Trophoblast cell (in vitro differentiated cells and primary cell): ENCODE results near the gene NHLRC3.
"Not testable (repeated sequence)": the region's sequence is repeated elsewhere in the genome, so short reads cannot be mapped to it uniquely, and the experiment has no call there.

Experiments
- DNase-seq, 2 donors: peaks; one replicate each; pipeline ENCODE4 v3.0.0-alpha.2; 2016
- H2AFZ ChIP-seq: 2 replicates; pipeline ENCODE4 v1.6.1; 2013; ENCODE audit warnings: low read length, moderate library complexity, mild to moderate bottlenecking; ENCODE audit not compliant: insufficient read depth, poor library complexity
- H2AK5ac ChIP-seq: 2 replicates; pipeline ENCODE4 v1.6.1; 2013; ENCODE audit warnings: mild to moderate bottlenecking, low read length
- H2BK120ac ChIP-seq: 2 replicates; pipeline ENCODE4 v1.6.1; 2013; ENCODE audit warnings: low read length, mild to moderate bottlenecking, moderate library complexity; ENCODE audit not compliant: insufficient read depth, poor library complexity
- H2BK12ac ChIP-seq: 2 replicates; pipeline ENCODE4 v1.6.1; 2013; ENCODE audit warnings: mild to moderate bottlenecking, low read length, moderate library complexity
- H2BK5ac ChIP-seq: 2 replicates; pipeline ENCODE4 v1.6.1; 2013; ENCODE audit warnings: low read length, low read depth, moderate library complexity, mild to moderate bottlenecking; ENCODE audit not compliant: poor library complexity
- H3K14ac ChIP-seq: 2 replicates; pipeline ENCODE4 v1.6.1; 2013; ENCODE audit warnings: mild to moderate bottlenecking, low read length
- H3K18ac ChIP-seq: 2 replicates; pipeline ENCODE4 v1.6.1; 2013; ENCODE audit warnings: mild to moderate bottlenecking, low read length
- H3K23ac ChIP-seq: 2 replicates; pipeline ENCODE4 v1.6.1; 2013; ENCODE audit warnings: low read length
- H3K27ac ChIP-seq: 2 replicates; pipeline ENCODE4 v1.5.1; 2013; ENCODE audit warnings: low read depth, mild to moderate bottlenecking, inconsistent platforms, low read length, moderate library complexity
- H3K27me3 ChIP-seq: 2 replicates; pipeline ENCODE4 v1.6.1; 2013; ENCODE audit warnings: inconsistent platforms, mild to moderate bottlenecking, low read length, moderate library complexity; ENCODE audit not compliant: insufficient read depth
- H3K36me3 ChIP-seq, 2 experiments: 1 replicate in 1 of 2; 2 replicates in 1 of 2; pipeline ENCODE4 v1.6.1; 2013; ENCODE audit warnings: low read length in 2 of 2, mild to moderate bottlenecking in 2 of 2, moderate library complexity in 1 of 2; ENCODE audit not compliant: insufficient read depth in 2 of 2, control insufficient read depth in 1 of 2
- H3K4ac ChIP-seq: 2 replicates; pipeline ENCODE4 v1.6.1; 2013; ENCODE audit warnings: low read depth, mild to moderate bottlenecking, low read length, moderate library complexity
- H3K4me1 ChIP-seq, 2 experiments: 1 replicate in 1 of 2; 2 replicates in 1 of 2; pipeline ENCODE4 v1.6.1; 2013; ENCODE audit warnings: low read length in 2 of 2, mild to moderate bottlenecking in 2 of 2, moderate library complexity in 1 of 2; ENCODE audit not compliant: insufficient read depth in 2 of 2, control insufficient read depth in 1 of 2
- H3K4me2 ChIP-seq: 2 replicates; pipeline ENCODE4 v1.6.1; 2013; ENCODE audit warnings: inconsistent platforms, mild to moderate bottlenecking, low read length, moderate library complexity
- H3K4me3 ChIP-seq: 2 replicates; pipeline ENCODE4 v1.5.1; 2013; ENCODE audit warnings: mild to moderate bottlenecking, low read depth, low read length, inconsistent platforms
- H3K79me1 ChIP-seq: one replicate; pipeline ENCODE4 v1.6.1; 2013; ENCODE audit warnings: low read length
- H3K79me2 ChIP-seq: 2 replicates; pipeline ENCODE4 v1.6.1; 2013; ENCODE audit warnings: low read length, mild to moderate bottlenecking; ENCODE audit not compliant: control insufficient read depth, insufficient read depth, poor library complexity
- H3K9ac ChIP-seq: 2 replicates; pipeline ENCODE4 v1.6.1; 2013; ENCODE audit warnings: mild to moderate bottlenecking, low read length
- H3K9me3 ChIP-seq: 2 replicates; pipeline ENCODE4 v1.6.1; 2013; ENCODE audit warnings: low read depth, mild to moderate bottlenecking, control low read depth, inconsistent platforms, low read length; ENCODE audit not compliant: insufficient read depth
- H4K12ac ChIP-seq: 2 replicates; pipeline ENCODE4 v1.6.1; 2013; ENCODE audit warnings: low read depth, mild to moderate bottlenecking, low read length, moderate library complexity
- H4K8ac ChIP-seq: 2 replicates; pipeline ENCODE4 v1.6.1; 2013; ENCODE audit warnings: low read depth, mild to moderate bottlenecking, low read length, moderate library complexity
- H4K91ac ChIP-seq: one replicate; pipeline ENCODE4 v1.6.1; 2013; ENCODE audit warnings: low read depth, mild to moderate bottlenecking, low read length, moderate library complexity
- WGBS: extraction: QIAGEN DNeasy Blood & Tissue Kit; methylation state at CpG from one replicate; pipeline ENCODE4 v1.1.7; 2013; ENCODE audit warnings: missing lambda C conversion rate; ENCODE audit not compliant: insufficient read length, insufficient coverage; ENCODE audit errors: extremely low coverage; 5-methylcytosine and 5-hydroxymethylcytosine counted together

Gene NHLRC3

GRCh38 chr13:39073983-39074382 is 35.7 kb downstream of the NHLRC3 start:
- Histone ChIP-seq H3K27me3 (no peaks in the 10 kb centered on the region), H3K4me1 (no peaks in the 10 kb centered on the region), H3K9me3 (peaks cover 2% of the 10 kb centered on the region), H3K27ac (no peak overlapping the region), H3K79me2 (no peaks in the 10 kb centered on the region), H2AFZ (no peak overlapping the region), H3K4me3 (no peak overlapping the region), H4K8ac (no peak overlapping the region), H3K4ac (no peak overlapping the region), H4K12ac (no peak overlapping the region), H3K79me1 (no peaks in the 10 kb centered on the region), H3K4me2 (no peak overlapping the region), H2AK5ac (no peak overlapping the region), H3K9ac (no peak overlapping the region), H3K23ac (no peak overlapping the region), H2BK12ac (no peak overlapping the region), H2BK5ac (no peak overlapping the region), H3K36me3 (no peaks in the 10 kb centered on the region), H3K18ac (no peak overlapping the region), H3K14ac (no peak overlapping the region), H4K91ac (no peak overlapping the region), H2BK120ac (no peak overlapping the region)
- WGBS: no CpG with 5 or more reads among the region's 3 CpGs
- no peak for DNase-seq

- not testable (repeated sequence) for H4K91ac ChIP-seq, H4K12ac ChIP-seq, H2BK120ac ChIP-seq, H3K4me3 ChIP-seq, H2BK12ac ChIP-seq, H3K4me1 ChIP-seq, H3K79me1 ChIP-seq, H3K23ac ChIP-seq, H3K18ac ChIP-seq, DNase-seq, H3K27me3 ChIP-seq, H3K79me2 ChIP-seq, H3K9ac ChIP-seq, H2AK5ac ChIP-seq, H3K14ac ChIP-seq, H3K27ac ChIP-seq, H3K4ac ChIP-seq, H4K8ac ChIP-seq, H3K9me3 ChIP-seq, H3K4me2 ChIP-seq, H3K36me3 ChIP-seq, H2AFZ ChIP-seq, H2BK5ac ChIP-seq
- no CpG with 5 or more reads among the region's 1 CpG for WGBS
These were observed 48.1 kb downstream of the NHLRC3 start for GRCh38 chr13:39086251-39086945.

GRCh38 chr13:39091586-39091985 is 53.3 kb downstream of the NHLRC3 start:
- Histone ChIP-seq H3K36me3 (no peaks in the 10 kb centered on the region), H2BK12ac (no peak overlapping the region), H3K4me3 (no peak overlapping the region), H3K27ac (no peak overlapping the region), H3K79me1 (no peaks in the 10 kb centered on the region), H4K8ac (no peak overlapping the region), H3K18ac (no peak overlapping the region), H3K79me2 (no peaks in the 10 kb centered on the region), H2AFZ (no peak overlapping the region), H3K9me3 (no peaks in the 10 kb centered on the region), H2AK5ac (no peak overlapping the region), H4K12ac (no peak overlapping the region), H3K27me3 (no peaks in the 10 kb centered on the region), H3K9ac (no peak overlapping the region), H3K4me2 (no peak overlapping the region), H2BK120ac (no peak overlapping the region), H3K14ac (no peak overlapping the region), H3K4me1 (no peaks in the 10 kb centered on the region), H2BK5ac (no peak overlapping the region), H3K23ac (no peak overlapping the region), H3K4ac (no peak overlapping the region), H4K91ac (no peak overlapping the region)
- DNase-seq: no peak

GRCh38 chr13:39095500-39095899 is 57.2 kb downstream of the NHLRC3 start:
- H3K79me1 ChIP-seq: no peaks in the 10 kb centered on the region
- no peak overlapping the region for H4K91ac ChIP-seq
- H2BK12ac ChIP-seq: no peak overlapping the region
- no peak overlapping the region for H2BK5ac ChIP-seq
- H4K12ac ChIP-seq: no peak overlapping the region
- no peaks in the 10 kb centered on the region for H3K4me1 ChIP-seq
- no peaks in the 10 kb centered on the region for H3K9me3 ChIP-seq
- no peak overlapping the region for H2AFZ ChIP-seq
- no peaks in the 10 kb centered on the region for H3K79me2 ChIP-seq
- no peak overlapping the region for H3K14ac ChIP-seq
- H3K4ac ChIP-seq: no peak overlapping the region
- H3K36me3 ChIP-seq: no peaks in the 10 kb centered on the region
- DNase-seq: no peak
- WGBS: no CpG with 5 or more reads among the region's 2 CpGs
- no peak overlapping the region for H3K9ac ChIP-seq
- no peak overlapping the region for H3K18ac ChIP-seq
- H4K8ac ChIP-seq: no peak overlapping the region
- no peak overlapping the region for H2AK5ac ChIP-seq
- no peak overlapping the region for H2BK120ac ChIP-seq
- no peaks in the 10 kb centered on the region for H3K27me3 ChIP-seq
- H3K4me3 ChIP-seq: no peak overlapping the region
- no peak overlapping the region for H3K4me2 ChIP-seq
- no peak overlapping the region for H3K23ac ChIP-seq
- H3K27ac ChIP-seq: no peak overlapping the region
